Measurements from ENCODE around the gene SHH.
"Not testable (repeated sequence)": the region's sequence is repeated elsewhere in the genome, so short reads cannot be mapped to it uniquely, and the experiment has no call there.

Gene SHH

DNA sequence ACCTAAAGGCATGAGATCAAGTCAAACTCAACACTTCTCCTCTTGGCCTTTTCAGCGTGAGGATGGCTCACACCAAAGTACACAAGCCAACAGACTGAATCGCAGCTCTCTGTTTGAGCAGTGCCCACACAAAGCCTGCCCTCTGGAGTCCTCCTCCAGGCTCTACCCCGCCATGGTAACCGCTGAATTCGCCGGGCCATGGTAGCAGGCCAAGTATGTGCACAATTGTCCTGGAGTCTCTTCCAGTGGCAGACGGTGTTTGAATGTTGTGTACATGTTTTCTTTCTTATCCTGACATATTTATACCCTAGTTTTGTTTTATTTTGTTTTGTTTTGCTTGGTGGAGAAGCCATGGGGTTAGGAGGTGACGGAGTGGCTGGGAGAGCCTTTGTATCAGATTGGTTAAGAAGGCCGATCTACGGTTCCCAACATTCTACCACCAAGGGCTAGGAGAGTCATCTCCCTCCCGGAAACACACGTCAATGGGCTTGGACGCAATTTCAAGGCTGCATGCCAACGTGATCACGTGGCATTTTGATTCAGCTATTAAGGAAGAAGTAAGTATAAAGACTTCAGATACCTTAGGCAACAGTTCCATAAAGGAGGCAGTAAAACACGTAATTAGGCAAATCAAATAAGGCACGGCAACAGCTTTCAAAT lies 12.1 kb upstream of the SHH start:
- no peak for DNase-seq (ENCODE audit: low read depth)
- no peak overlapping the region for H3K4me3 ChIP-seq (ENCODE audit: low read depth, low read length)

DNA sequence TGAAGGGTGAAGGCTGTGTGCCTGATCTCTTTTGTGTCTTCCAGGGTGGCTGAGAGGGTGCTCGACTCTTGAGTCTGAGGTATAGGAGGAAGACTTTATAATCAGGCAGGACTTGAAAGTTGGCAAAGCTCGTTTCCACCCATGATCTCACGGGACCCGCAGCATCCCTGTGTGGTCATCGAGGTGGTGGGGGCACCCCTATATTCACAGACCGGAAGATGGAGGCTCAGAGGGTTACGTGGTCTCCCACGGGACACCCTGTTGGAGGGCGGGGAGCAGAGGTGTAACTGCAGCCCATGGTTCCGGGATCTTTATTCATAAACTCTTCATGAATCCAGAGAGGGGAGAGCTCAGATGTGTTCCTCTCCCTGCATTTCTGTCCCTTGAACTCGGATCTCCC lies 9.6 kb upstream of the SHH start:
- DNase-seq (ENCODE audit: low read depth): no peak
- no peak overlapping the region for H3K4me3 ChIP-seq (ENCODE audit: low read depth, low read length)

DNA sequence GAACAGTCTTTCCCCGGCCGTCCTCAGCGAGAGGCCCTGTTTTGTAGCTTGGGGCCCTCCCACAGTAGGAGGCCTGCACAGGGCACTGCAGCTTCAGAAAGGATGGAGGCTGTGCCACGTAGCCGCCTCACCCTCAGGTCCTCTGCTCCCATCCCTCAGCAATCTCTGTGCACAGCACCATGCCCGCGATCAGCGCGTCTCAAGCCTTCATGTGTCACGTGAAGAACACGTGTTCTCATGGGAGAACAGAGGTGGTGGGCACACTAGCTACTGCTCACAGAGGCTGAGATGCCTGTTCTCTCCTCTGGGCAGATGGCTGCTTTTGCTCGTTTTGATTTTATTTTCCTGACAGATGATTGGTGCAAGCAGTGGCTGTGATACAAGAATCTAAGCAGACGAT lies 8.5 kb upstream of the SHH start:
- DNase-seq (ENCODE audit: low read depth): no peak

DNA sequence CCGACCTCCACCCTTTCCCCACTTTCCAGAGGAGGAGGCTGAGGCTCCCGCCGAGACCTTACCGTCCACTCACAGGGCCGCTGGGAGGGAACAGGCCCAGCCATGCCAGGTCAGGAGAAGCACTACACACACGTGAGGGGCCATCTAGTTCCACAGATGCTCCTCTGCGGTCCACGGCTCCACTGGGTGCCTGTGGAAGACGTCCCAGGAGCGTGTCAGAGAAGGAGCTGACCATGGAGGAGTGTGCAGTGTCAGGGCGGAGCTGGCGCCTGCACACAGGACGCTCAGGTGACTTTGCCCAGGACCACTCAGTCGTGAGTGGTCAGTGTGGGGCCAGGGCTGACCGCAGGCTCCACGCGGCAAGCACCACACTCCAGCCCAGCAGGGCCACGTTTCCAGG lies 8.0 kb upstream of the SHH start:
- no peak for DNase-seq (ENCODE audit: low read depth)
- H3K4me3 ChIP-seq (ENCODE audit: low read depth, low read length): no peak overlapping the region

More for the DNA sequence above, 8.5 kb upstream of the SHH start:
- H3K4me3 ChIP-seq (ENCODE audit: low read depth, low read length): no peak overlapping the region

DNA sequence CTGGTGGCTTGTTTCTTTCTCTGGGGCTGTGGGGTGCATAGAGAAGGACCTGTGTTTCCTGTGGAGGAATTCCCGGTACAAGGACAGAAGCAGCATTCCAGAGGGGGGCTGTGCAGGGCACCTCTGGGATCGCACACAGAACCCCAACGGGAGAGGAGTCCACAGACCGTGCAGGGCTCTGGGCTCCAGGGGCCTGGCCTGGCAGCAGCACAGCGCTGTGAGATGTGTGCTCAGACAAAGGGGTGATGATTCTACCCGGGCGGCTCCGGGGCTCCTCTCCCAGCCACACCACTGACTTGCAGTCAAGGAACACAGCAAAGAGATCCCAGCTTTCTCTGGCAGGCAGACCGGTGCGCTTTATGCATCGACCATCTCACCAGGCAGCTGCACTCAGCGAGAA lies 6.9 kb upstream of the SHH start:
- DNase-seq (ENCODE audit: low read depth): no peak
- no peak overlapping the region for H3K4me3 ChIP-seq (ENCODE audit: low read depth, low read length)

DNA sequence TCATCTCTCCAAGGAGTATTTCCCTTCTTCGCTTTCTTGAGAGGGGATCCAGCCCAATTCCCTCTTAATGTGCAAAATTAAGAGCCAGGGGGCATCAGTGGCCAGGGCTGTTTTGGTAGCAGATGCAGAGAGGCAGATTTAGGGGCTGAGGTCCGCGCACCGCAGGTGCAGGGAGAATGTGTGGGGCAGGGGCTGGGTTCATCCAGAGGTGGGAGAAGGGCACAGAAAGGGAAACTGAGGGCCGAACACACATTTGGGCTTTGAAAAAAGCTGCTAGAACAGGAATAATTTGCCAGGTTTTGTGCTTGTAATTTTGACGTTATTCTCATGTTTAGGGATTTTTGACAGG lies 6.5 kb upstream of the SHH start:
- no peak overlapping the region for H3K4me3 ChIP-seq (ENCODE audit: low read depth, low read length)
- DNase-seq (ENCODE audit: low read depth): no peak

DNA sequence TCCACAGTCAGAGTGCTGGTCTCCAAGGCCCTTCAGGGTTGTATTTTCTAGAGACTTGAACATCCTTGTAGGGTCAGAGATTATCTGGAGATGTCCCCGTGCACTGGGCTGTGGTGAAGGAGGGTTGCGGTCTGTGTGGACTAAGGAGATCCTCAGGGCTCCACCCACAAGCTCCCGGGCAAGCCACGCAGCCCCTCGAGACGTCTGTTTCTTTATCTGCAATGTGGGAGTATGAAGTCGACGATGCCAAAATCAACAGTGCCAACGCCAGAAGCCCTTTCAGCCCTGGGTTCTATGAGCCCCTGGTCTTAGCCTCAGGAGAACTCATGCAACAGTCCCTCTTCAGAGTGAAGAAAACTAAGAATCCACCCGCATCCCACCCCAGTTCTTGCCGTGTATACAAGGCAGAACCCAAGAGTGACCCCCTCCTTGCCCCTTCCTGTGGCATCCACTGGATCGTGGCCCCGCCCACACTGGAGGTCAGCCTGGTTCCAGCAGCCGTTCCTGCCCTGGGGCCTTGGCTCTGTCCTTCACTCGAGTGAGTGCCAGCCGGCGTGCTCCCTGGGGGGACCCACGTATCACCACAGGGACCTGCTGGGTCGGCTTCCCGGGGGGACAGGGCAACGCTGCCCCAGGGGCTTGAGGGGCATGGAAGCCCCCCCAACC lies 6.0 kb upstream of the SHH start:
- H3K4me3 ChIP-seq (ENCODE audit: low read depth, low read length): no peak overlapping the region
- no peak for DNase-seq (ENCODE audit: low read depth)

DNA sequence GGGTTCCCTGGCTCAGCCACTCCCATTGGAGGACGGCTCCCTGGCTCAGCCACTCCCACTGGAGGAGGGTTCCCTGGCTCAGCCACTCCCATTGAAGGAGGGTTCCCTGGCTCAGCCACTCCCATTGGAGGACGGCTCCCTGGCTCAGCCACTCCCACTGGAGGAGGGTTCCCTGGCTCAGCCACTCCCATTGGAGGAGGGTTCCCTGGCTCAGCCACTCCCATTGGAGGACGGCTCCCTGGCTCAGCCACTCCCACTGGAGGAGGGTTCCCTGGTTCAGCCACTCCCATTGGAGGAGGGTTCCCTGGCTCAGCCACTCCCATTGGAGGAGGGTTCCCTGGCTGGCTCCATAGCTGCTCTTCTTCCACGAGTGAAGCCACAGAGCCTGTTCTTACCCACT lies 5.3 kb upstream of the SHH start:
- not testable (repeated sequence) for H3K4me3 ChIP-seq (ENCODE audit: low read depth, low read length); DNase-seq (ENCODE audit: low read depth)

DNA sequence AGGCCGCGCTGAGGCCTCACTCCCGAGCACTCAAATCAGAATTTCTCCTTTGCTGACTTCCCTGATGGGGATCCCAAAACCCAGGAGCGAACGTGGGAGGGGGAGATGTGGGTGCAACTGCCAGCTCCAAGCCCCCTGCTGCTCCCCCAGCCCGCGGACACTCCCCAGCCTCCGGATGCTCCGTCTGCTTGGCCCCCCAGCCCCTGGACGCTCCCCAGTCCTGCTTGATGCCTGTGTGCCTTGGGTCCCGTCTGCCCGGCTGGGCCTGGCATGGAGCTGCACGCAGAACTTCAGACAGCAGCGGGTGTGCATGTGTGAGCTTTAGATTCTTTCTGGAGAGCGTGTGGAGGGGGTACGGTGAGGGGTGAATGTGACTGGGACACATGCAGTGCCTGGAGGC lies 4.7 kb upstream of the SHH start:
- no peak for DNase-seq (ENCODE audit: low read depth)
- no peak overlapping the region for H3K4me3 ChIP-seq (ENCODE audit: low read depth, low read length)

DNA sequence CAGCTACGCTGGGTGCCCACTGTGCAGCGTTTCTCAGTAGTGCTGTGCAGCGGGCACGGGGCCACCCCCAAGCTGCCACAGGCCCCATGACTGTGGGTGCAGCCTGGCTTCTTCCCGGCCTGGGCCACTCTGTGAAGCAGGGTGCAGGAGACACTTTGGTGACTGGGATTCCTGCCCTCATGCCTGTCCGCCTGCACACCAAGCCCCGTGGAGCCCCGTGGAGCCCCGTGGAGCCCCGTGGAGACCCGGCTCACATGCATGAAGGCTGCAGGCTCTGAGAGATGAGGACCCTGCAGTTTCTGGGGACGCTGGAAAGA lies 3.9 kb upstream of the SHH start:
- no peak overlapping the region for H3K4me3 ChIP-seq (ENCODE audit: low read depth, low read length)
- DNase-seq (ENCODE audit: low read depth): no peak

DNA sequence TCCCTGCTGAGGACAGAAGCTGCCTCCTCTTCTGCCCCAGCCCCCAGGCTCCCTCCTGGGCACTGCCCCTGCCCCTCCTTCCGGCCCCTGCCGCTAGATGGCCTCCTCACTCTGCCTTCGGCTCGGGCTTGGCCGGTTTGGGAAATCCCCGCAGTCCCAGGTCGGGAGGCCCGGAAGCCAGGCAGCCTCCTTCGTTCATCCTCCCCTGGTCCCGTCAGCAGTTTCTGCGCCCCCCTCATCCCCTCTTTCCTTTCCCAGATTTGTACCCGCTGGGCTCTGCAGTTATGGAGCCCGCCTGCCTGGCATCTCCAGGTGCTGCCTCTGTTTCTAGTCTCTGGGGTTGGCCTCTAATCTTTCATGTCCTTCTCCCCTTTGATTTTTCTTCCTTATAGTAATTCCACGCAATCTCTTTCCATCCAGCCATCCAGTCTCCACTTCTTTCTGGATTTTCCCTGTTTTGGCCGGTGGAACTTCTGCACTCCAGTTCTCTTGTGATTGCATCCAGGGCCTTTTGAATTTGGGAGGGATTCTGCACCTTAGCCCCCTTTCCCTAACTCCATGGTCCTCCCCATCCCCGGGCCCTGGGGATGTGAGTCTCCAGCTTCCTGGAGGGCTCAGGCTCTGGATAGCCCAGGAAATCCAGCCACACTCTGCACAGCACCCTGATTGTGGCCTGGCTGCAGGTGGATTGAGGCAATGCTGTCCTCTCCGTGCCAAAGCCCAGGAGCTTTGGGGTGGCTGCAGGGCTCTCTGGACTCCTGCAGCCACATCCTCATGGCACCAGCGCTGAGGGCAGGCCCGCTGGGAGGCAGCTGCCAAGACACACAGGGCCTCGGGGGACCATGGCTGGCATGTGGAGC lies 3.3 kb upstream of the SHH start:
- no peak for DNase-seq (ENCODE audit: low read depth)
- H3K4me3 ChIP-seq (ENCODE audit: low read depth, low read length): no peak overlapping the region

DNA sequence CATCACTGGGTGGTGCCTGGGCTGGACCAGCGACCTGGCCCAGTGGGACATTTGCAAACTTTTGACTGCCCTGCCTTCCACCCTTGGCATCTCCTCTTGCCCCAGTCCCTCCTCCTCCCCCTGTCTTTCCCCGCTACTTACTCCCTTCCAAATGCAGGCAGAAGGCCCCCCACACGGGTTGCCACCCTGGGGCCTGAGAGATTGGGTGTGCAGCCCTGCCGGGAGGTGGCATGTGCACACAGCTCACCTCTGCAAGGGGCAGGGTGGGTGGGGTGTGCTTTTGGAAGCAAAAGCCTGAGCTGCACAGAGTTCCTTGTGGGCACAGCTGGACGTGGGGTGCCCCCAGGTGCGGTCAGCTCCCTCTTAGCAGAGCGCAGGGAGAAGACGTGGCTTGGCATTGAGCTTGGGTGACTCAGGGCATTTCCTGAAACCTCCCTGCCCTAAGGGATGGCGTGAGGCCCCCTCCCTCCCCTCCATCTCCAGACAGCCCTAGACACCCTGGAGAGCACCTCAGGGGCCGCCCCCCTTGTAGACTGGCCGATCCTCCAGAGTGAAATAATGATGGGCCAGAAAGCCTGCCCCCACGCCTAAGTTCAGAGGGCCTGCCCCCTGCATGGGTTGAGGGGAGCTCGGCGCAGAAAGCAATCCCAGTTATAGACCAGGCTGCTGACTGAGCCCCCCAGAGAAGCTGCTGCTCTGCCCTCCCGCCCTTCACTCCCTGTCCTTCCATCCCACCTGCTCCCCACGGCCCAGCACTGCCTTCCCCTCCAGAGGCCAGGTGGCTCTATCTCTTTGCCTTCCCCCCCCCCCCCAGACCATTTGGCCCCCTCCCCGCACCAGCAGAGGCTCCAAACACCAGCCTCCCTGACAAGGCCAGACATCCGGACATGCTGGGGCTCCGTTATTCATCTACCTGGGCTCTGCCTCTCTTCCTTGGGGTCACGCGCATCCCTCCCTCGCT lies 2.3 kb upstream of the SHH start:
- no peak overlapping the region for H3K4me3 ChIP-seq (ENCODE audit: low read depth, low read length)
- DNase-seq (ENCODE audit: low read depth): no peak

DNA sequence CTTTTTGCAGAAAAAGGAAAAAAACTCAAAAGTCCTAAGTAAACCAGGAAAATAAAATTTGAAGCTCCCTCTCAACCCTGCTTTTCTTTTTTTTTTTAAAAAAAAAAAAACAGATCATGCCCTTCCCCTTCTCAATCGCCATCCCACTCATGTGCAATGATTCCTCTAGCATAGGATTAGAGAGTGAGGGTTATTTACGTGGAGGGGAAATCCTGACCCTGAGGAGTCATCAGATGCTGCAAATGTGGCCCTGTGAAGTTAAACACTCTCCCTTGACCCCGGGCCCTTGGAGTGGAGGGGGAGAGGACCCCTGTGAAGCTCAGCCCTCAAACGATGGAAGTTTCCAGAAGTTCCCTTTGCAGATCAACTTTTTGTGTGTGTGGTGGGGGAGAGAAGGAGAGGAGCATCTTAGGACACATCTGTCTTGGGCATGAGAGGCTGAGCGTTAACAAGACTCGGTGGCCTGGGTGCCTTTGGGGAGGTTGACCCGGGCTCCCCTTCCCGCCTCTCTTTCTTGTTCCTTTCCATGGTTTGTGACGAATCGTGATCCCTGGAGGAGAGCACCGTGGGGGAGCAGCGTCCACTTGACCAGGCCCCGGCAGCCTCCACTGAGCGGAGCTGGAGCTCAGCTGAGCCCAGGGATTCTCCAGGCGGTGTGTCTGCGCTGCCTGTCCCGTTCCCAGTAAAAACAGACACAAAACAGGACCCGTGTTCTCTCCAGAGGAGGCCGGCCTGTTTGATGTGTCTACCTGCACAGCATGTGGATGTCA lies 1.5 kb upstream of the SHH start:
- DNase-seq (ENCODE audit: low read depth): no peak
- no peak overlapping the region for H3K4me3 ChIP-seq (ENCODE audit: low read depth, low read length)

DNA sequence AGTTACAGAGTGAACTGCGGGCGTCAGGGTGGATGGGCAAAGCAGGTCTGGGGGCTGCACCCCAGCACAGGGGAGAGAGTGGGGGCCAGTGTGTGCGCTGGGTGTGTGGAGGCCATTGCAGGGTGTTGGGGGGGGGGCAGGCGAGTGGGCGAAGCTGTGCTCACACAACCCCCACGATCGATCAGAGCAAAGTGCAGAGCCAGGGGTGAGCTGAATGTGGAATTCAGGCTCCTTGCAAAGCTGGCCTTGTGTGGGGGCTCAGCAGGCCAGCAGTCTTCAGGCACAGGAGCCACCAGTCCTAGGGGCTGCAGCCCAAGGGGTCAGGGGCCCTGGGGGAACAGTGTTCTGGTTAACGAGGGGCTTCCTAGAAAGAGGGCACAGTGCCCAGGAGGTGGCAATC lies 862 bp upstream of the SHH start:
- no peak for DNase-seq (ENCODE audit: low read depth)
- no peak overlapping the region for H3K4me3 ChIP-seq (ENCODE audit: low read depth, low read length)

DNA sequence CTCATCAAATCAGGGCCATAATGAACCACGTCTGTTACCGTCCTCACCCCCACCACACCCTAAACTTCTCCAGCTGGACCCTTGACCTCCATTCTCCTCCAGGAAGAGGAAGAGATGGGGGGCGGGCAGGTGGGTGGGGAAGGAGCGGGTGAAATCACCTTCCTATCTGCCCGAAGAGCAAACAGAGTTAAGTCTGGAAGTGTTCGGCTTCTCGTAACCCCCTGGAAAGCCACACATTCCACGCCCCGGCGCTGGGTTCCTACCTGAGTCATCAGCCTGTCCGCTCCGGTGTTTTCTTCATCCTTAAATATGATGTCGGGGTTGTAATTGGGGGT lies 736 bp downstream of the SHH start:
- H3K4me3 ChIP-seq (ENCODE audit: low read depth, low read length): peak overlapping the region; percentile 43
- no peak for DNase-seq (ENCODE audit: low read depth)

DNA sequence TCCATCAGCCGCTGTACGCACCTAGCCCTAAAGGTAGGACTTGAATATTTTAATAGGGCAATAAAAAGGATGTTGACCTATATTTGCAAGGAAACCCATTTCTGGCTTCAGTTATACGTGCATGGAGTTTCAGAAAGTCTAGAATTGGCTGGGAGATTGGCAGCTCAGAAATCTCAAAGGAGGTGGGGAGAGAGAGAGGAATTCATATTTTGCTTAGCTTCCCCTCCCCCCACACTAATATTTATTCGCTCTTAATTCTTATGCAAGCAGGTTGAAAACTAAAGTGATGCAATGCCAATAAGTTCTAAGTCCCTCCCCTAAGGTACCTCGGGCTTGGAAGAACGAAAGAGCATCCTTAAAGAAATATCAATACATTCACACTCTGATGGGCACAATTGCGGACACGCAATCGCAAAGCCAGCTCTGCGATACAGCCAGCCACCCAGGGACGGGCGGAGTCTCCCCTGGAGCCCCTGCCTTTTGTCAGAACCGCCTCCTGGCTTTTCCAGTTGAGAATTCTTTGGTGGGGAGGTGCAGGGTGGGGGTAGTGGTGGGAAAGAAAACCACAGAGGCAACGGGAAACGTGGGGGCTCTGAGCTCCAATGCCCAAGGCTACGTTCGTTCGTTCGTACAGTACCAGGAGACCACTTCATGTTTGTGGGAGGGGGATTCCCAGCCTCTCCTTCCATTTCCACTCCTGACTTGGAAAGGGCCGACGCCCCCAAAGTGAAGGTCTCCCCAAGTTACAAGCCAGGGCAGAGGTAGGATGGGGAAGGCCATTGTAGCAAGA lies 1.3 kb downstream of the SHH start:
- no peak for DNase-seq (ENCODE audit: low read depth)

DNA sequence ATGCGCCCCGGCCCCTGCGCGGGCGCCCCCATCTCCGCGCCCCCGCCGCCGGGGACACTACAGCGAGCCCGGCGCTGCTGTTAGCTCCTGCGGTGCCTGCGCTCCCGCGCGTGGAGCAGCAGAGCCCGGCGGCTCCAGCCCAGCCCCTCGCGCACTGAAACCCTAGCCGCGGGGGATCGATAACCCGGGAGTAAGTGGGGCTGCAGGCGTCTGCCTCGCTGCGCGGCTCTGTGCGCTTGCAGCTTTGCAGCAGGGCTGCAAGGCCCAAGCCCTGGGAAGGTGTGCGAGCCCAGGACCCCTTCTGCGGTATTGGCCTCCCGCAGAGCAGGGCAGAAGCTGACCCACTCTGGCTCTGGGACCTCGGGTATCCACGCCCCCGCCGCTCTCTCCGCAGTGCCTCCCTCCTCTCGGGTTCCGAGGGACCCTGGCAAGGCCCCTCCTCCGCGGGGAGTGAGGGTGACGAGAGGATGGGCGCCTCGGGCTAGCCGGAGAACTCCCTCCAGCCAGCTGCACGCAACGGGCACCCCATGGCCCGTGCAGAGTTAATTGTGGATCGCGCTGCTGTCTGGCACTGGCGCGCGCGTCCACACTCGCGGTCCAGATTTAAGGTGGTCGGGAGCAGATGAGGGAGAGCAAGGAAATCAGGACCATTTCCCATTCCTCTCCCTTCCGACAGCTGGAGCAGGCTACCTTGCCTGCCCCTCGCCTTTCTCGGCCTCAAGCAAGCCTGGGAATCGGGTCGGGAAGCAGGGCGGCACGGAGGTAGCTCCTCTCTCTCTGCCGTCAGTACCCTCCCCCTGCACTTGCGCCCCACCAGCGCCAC lies 2.1 kb downstream of the SHH start:
- H3K4me3 ChIP-seq (ENCODE audit: low read depth, low read length): no peak overlapping the region
- no peak for DNase-seq (ENCODE audit: low read depth)

More for the DNA sequence above, 1.3 kb downstream of the SHH start:
- no peak overlapping the region for H3K4me3 ChIP-seq (ENCODE audit: low read depth, low read length)

Data from skeletal muscle cell (primary cell).